HCT116 (cell line): Measurements from ENCODE around the gene RFX1.
"Not testable (repeated sequence)": the region's sequence is repeated elsewhere in the genome, so short reads cannot be mapped to it uniquely, and the experiment has no call there.

Experiments
- ATF3 ChIP-seq: IDR thresholded peaks from 2 replicates; pipeline ENCODE4 v1.6.1; 2012
- CTCF ChIP-seq, 3 experiments: fragments of 200-600 bp in 1 of 3; sonication (generic) in 1 of 3; IDR thresholded peaks in 2 of 3; conservative IDR thresholded peaks in 1 of 3; 2 replicates each; pipeline ENCODE4 v1.5.1; 2012 to 2017; ENCODE audit warnings: low read depth in 2 of 3, low read length in 2 of 3, antibody characterized with exemption in 1 of 3, borderline replicate concordance in 1 of 3, control low read depth in 1 of 3, mild to moderate bottlenecking in 1 of 3, mixed read lengths in 1 of 3, mixed run types in 1 of 3, moderate library complexity in 1 of 3; ENCODE audit not compliant: insufficient read depth in 1 of 3
- EGR1 ChIP-seq: IDR thresholded peaks from 2 replicates; pipeline ENCODE4 v1.6.1; 2012; ENCODE audit warnings: low read depth
- EZH2phosphoT487 ChIP-seq: fragments of 200-600 bp; IDR thresholded peaks from 2 replicates; pipeline ENCODE4 v1.6.1; 2018; ENCODE audit warnings: antibody characterized with exemption, borderline replicate concordance
- JUND ChIP-seq: IDR thresholded peaks from 2 replicates; pipeline ENCODE4 v1.6.1; 2012
- POLR2A ChIP-seq: IDR thresholded peaks from 2 replicates; pipeline ENCODE4 v1.7.0; 2011; ENCODE audit warnings: borderline replicate concordance; ENCODE audit not compliant: insufficient read depth, insufficient read length; ENCODE audit errors: extremely low read depth
- RAD21 ChIP-seq: IDR thresholded peaks from 2 replicates; pipeline ENCODE4 v1.6.1; 2012; ENCODE audit warnings: low read depth, mild to moderate bottlenecking
- REST ChIP-seq: IDR thresholded peaks from 2 replicates; pipeline ENCODE4 v1.6.1; 2012; ENCODE audit warnings: low read depth
- SP1 ChIP-seq: IDR thresholded peaks from 2 replicates; pipeline ENCODE4 v1.6.1; 2012; ENCODE audit warnings: low read depth
- YY1 ChIP-seq: IDR thresholded peaks from 2 replicates; pipeline ENCODE4 v1.6.1; 2011; ENCODE audit warnings: low read length, low read depth, moderate library complexity, mild to moderate bottlenecking; ENCODE audit not compliant: insufficient replicate concordance; ENCODE audit errors: extremely low read depth
- ZFX ChIP-seq: fragments of 450-650 bp; IDR thresholded peaks from 2 replicates; pipeline ENCODE4 v1.6.1; 2017

GRCh38 chr19:14042659-14043608 is 36.8 kb upstream of the RFX1 start:
- peak; percentile 59 to 70 (median 62); a peak in 5 of 6 replicates for TF ChIP-seq CTCF (IDR thresholded peaks at IDR 0.05 in 2 of 3, conservative IDR thresholded peaks at IDR 0.05 in 1 of 3; ENCODE audit: borderline replicate concordance in 1 of 3, insufficient read depth in 1 of 3, low read depth in 2 of 3, low read length in 2 of 3)
- TF ChIP-seq RAD21 = peak; percentile 50; the same call in 1 of the 2 replicates
- TF ChIP-seq ZFX, REST, JUND, ATF3, EZH2phosphoT487, EGR1, YY1, POLR2A, SP1: not testable (repeated sequence)
